ENCODE data around the gene GALNS. TPM values are rescaled to one million over a fixed set of nuclear protein-coding genes. Genes with fewer than 3 reads are reported as not detected.

GALNS gene
- total RNA-seq, 1 experiment from 2014 or later: 29.5 TPM

DNA sequence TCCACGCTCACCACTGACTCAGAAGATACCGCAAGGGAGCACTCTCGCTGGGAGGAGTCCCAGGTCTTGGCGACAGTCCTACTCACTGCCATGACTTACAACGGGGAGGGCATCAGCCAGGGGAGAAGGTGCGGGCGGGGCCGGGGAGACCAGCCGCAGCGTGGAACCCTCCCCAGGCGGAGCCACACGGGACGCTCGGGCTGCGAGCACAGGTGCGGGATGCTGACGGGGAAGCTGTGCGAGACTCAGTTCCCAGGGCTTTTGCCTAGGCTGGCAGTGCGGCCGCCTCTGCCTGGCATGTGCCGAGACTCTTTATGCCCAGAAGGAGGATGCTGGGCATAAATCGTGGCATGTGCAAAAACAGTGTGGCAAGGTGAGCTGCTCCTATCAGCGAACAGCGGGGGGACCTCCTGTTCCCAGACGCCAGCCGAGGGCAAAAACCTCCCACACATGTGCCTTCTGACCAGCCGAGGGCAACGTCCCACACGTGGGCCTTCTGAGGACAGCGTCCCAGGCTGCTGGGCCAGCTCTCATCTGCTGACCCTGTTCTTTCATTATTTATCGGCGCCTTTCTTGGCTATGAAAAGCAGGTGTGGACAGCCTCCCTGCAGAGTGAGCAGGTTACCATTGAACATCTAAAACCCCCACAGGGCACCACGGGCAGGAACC, 6.1 kb downstream of the GALNS start (continued):
- TF ChIP-seq, protein P1, sequence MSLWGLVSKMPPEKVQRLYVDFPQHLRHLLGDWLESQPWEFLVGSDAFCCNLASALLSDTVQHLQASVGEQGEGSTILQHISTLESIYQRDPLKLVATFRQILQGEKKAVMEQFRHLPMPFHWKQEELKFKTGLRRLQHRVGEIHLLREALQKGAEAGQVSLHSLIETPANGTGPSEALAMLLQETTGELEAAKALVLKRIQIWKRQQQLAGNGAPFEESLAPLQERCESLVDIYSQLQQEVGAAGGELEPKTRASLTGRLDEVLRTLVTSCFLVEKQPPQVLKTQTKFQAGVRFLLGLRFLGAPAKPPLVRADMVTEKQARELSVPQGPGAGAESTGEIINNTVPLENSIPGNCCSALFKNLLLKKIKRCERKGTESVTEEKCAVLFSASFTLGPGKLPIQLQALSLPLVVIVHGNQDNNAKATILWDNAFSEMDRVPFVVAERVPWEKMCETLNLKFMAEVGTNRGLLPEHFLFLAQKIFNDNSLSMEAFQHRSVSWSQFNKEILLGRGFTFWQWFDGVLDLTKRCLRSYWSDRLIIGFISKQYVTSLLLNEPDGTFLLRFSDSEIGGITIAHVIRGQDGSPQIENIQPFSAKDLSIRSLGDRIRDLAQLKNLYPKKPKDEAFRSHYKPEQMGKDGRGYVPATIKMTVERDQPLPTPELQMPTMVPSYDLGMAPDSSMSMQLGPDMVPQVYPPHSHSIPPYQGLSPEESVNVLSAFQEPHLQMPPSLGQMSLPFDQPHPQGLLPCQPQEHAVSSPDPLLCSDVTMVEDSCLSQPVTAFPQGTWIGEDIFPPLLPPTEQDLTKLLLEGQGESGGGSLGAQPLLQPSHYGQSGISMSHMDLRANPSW (CRISPR knock-in tag; conservative IDR thresholded peaks at IDR 0.05; ENCODE audit: low read depth): no peak
- no peak for TF ChIP-seq ZNF532 (CRISPR knock-in tag; IDR thresholded peaks at IDR 0.05; ENCODE audit: borderline replicate concordance)

GRCh38 chr16:88848557-88848956, 8.2 kb downstream of the GALNS start:
- no peaks in the 10 kb centered on the region for H3K4me1 Mint-ChIP-seq
- H3K4me3 Mint-ChIP-seq: no peak overlapping the region
- H3K27ac Mint-ChIP-seq: no peak overlapping the region
- H3K27me3 Mint-ChIP-seq (ENCODE audit: low read depth): no peaks in the 10 kb centered on the region
- no peak for TF ChIP-seq NR3C1 (CRISPR knock-in tag; conservative IDR thresholded peaks at IDR 0.05; ENCODE audit: low read depth)
- TF ChIP-seq GTF2I (CRISPR knock-in tag; conservative IDR thresholded peaks at IDR 0.05): no peak
- TF ChIP-seq, protein P2, sequence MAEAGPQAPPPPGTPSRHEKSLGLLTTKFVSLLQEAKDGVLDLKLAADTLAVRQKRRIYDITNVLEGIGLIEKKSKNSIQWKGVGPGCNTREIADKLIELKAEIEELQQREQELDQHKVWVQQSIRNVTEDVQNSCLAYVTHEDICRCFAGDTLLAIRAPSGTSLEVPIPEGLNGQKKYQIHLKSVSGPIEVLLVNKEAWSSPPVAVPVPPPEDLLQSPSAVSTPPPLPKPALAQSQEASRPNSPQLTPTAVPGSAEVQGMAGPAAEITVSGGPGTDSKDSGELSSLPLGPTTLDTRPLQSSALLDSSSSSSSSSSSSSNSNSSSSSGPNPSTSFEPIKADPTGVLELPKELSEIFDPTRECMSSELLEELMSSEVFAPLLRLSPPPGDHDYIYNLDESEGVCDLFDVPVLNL (CRISPR knock-in tag; IDR thresholded peaks at IDR 0.05; ENCODE audit: borderline replicate concordance, low read depth): no peak
- TF ChIP-seq NFE2L1 (CRISPR knock-in tag; IDR thresholded peaks at IDR 0.05): no peak
- TF ChIP-seq, protein P3, sequence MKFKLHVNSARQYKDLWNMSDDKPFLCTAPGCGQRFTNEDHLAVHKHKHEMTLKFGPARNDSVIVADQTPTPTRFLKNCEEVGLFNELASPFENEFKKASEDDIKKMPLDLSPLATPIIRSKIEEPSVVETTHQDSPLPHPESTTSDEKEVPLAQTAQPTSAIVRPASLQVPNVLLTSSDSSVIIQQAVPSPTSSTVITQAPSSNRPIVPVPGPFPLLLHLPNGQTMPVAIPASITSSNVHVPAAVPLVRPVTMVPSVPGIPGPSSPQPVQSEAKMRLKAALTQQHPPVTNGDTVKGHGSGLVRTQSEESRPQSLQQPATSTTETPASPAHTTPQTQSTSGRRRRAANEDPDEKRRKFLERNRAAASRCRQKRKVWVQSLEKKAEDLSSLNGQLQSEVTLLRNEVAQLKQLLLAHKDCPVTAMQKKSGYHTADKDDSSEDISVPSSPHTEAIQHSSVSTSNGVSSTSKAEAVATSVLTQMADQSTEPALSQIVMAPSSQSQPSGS (CRISPR knock-in tag; IDR thresholded peaks at IDR 0.05; ENCODE audit: borderline replicate concordance, low read depth): no peak
- no peak for TF ChIP-seq SMAD4 (CRISPR knock-in tag; IDR thresholded peaks at IDR 0.05)
- no peak for TF ChIP-seq MLX (CRISPR knock-in tag; IDR thresholded peaks at IDR 0.05)
- TF ChIP-seq GRHL2 (CRISPR knock-in tag; IDR thresholded peaks at IDR 0.05; ENCODE audit: insufficient replicate concordance, severe bottlenecking): no peak
- TF ChIP-seq NFATC4 (CRISPR knock-in tag; IDR thresholded peaks at IDR 0.05): no peak
- TF ChIP-seq FOXK1 (CRISPR knock-in tag; IDR thresholded peaks at IDR 0.05): no peak
- no peak for TF ChIP-seq FOXJ3 (CRISPR knock-in tag; IDR thresholded peaks at IDR 0.05; ENCODE audit: borderline replicate concordance)
- TF ChIP-seq HMGA2 (CRISPR knock-in tag; IDR thresholded peaks at IDR 0.05): no peak
- no peak for TF ChIP-seq PRDM15 (CRISPR knock-in tag; IDR thresholded peaks at IDR 0.05)
- TF ChIP-seq NFYB (CRISPR knock-in tag; conservative IDR thresholded peaks at IDR 0.05; ENCODE audit: low read depth): no peak
- TF ChIP-seq OVOL2 (CRISPR knock-in tag; IDR thresholded peaks at IDR 0.05; ENCODE audit: borderline replicate concordance): no peak
- TF ChIP-seq, protein P4, sequence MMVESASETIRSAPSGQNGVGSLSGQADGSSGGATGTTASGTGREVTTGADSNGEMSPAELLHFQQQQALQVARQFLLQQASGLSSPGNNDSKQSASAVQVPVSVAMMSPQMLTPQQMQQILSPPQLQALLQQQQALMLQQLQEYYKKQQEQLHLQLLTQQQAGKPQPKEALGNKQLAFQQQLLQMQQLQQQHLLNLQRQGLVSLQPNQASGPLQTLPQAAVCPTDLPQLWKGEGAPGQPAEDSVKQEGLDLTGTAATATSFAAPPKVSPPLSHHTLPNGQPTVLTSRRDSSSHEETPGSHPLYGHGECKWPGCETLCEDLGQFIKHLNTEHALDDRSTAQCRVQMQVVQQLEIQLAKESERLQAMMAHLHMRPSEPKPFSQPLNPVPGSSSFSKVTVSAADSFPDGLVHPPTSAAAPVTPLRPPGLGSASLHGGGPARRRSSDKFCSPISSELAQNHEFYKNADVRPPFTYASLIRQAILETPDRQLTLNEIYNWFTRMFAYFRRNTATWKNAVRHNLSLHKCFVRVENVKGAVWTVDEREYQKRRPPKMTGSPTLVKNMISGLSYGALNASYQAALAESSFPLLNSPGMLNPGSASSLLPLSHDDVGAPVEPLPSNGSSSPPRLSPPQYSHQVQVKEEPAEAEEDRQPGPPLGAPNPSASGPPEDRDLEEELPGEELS (CRISPR knock-in tag; IDR thresholded peaks at IDR 0.05): no peak
- ChIA-PET CTCF (interaction anchor here (1.2 kb wide), 1 partner anchor 33 kb away, joined by 3 read pairs; no protein-coding TSS in a partner anchor), POLR2A (no interaction called here)
- DNase-seq (ENCODE audit: low spot score): no peak
- no peak for ATAC-seq
- peaks cover 15% of the 10 kb centered on the region for H3K36me3 Mint-ChIP-seq
- no peaks in the 10 kb centered on the region; the same call in 1 of the 2 replicates for H3K9me3 Mint-ChIP-seq
